Esophagus squamous epithelium (tissue), 5 donors: Measurements from ENCODE around the gene P2RX2. TPM values are rescaled to one million over a fixed set of nuclear protein-coding genes. Genes with fewer than 3 reads are reported as not detected.

Source experiments
- DNase-seq: peaks from one replicate; lab custom pipeline; 2025; lab: John Stamatoyannopoulos, UW
- H3K27ac ChIP-seq, 4 donors: fragments of 200-600 bp; sonication (generic); one replicate each; pipeline ENCODE4 v1.5.1; 2016 to 2019; ENCODE audit warnings: mild to moderate bottlenecking in 1 of 4
- H3K27me3 ChIP-seq, 4 donors: fragments of 200-600 bp; sonication (generic); 1 replicate in 3 of 4; 2 replicates in 1 of 4; pipeline versions ENCODE4 v1.5.1 to v1.6.0; 2017 to 2021; ENCODE audit warnings: antibody characterized with exemption in 1 of 4
- H3K36me3 ChIP-seq, 3 donors: fragments of 200-600 bp; sonication (generic); one replicate each; pipeline ENCODE4 v1.5.1; 2016 to 2019
- H3K4me1 ChIP-seq, 3 donors: fragments of 200-600 bp; sonication (generic); one replicate each; pipeline ENCODE4 v1.5.1; 2017 to 2019
- H3K4me3 ChIP-seq, 4 donors: fragments of 200-600 bp; sonication (generic); 1 replicate in 3 of 4; 2 replicates in 1 of 4; pipeline ENCODE4 v1.5.1; 2016 to 2019; ENCODE audit warnings: mild to moderate bottlenecking in 2 of 4, moderate library complexity in 1 of 4
- H3K9me3 ChIP-seq, 3 donors: fragments of 200-600 bp; sonication (generic); one replicate each; pipeline ENCODE4 v1.5.1; 2016 to 2019
- CTCF ChIP-seq, 6 experiments: fragments of 450-650 bp in 4 of 6; fragments of 200-600 bp in 2 of 6; sonication (generic) in 2 of 6; IDR thresholded peaks; one replicate each; pipeline ENCODE4 v1.5.1; 2016 to 2019; ENCODE audit warnings: antibody characterized with exemption in 6 of 6, mild to moderate bottlenecking in 4 of 6, moderate library complexity in 4 of 6
- POLR2A ChIP-seq, 4 donors: fragments of 450-650 bp; IDR thresholded peaks; one replicate each; pipeline ENCODE4 v1.6.1; 2017; ENCODE audit warnings: antibody characterized with exemption in 4 of 4, mild to moderate bottlenecking in 4 of 4, moderate library complexity in 3 of 4
- WGBS, 2 donors: methylation state at CpG; one replicate each; pipeline ENCODE4 v1.1.5; 2018; 5-methylcytosine and 5-hydroxymethylcytosine counted together
- intact Hi-C: fragments of 100-400 bp; cut with DNase I; formaldehyde crosslinking; loops from one replicate; pipeline ENCODE4 v1.15.0; 2022
- total RNA-seq, 4 donors: library from RNA; depleted of rRNA; stranded (reverse); fragments of >200 nt; gene quantifications; one replicate each; pipeline ENCODE4 v1.1.0, GENCODE V29; 2016
- donor health status: DM: yes; HTN: yes; CAD: no.

P2RX2 gene
- total RNA-seq, 4 donors from 2014 or later, result 0.35 to 8.0 TPM; not detected in 2

GRCh38 chr12:132630672-132631071 is 12.1 kb downstream of the P2RX2 start:
- DNase-seq, result no peak
- 90 to 93% methylated on average over 6 of the region's 6 CpGs for WGBS, 2 donors
- Histone ChIP-seq H3K9me3 (no peaks in the 10 kb centered on the region), H3K4me3 (no peak overlapping the region), H3K27me3 (no peaks in the 10 kb centered on the region), H3K4me1 (no peaks in the 10 kb centered on the region), H3K27ac (no peak overlapping the region), H3K36me3 (peaks cover 16 to 76% (median 22%) of the 10 kb centered on the region in 3 donors)
- TF ChIP-seq POLR2A (IDR thresholded peaks at IDR 0.05), result no peak
- no peak for TF ChIP-seq CTCF (IDR thresholded peaks at IDR 0.05)
- intact Hi-C loops, result no loop called here

GRCh38 chr12:132631666-132632065 is 13.1 kb downstream of the P2RX2 start:
- WGBS, 2 donors, result 92 to 96% methylated on average over 6 to 8 of the region's 11 CpGs
- no peak overlapping the region for H3K4me3 ChIP-seq
- H3K27ac ChIP-seq, result no peak overlapping the region
- intact Hi-C loops, result no loop called here
- H3K27me3 ChIP-seq, result no peaks in the 10 kb centered on the region
- H3K9me3 ChIP-seq, result no peaks in the 10 kb centered on the region
- H3K4me1 ChIP-seq, result no peaks in the 10 kb centered on the region
- H3K36me3 ChIP-seq, result peaks cover 18 to 79% (median 22%) of the 10 kb centered on the region in 3 donors
- DNase-seq, result no peak
- TF ChIP-seq CTCF (IDR thresholded peaks at IDR 0.05) (no peak), POLR2A (IDR thresholded peaks at IDR 0.05) (no peak)

- WGBS, 2 donors, result 50 to 54% methylated on average over 5 to 6 of the region's 17 CpGs
- Histone ChIP-seq H3K27ac (no peak overlapping the region), H3K9me3 (no peaks in the 10 kb centered on the region), H3K4me1 (no peaks in the 10 kb centered on the region), H3K27me3 (no peaks in the 10 kb centered on the region), H3K4me3 (no peak overlapping the region), H3K36me3 (peaks cover 22 to 89% (median 23%) of the 10 kb centered on the region in 3 donors)
- no peak for DNase-seq
- intact Hi-C loops, result no loop called here
- no peak for TF ChIP-seq CTCF (IDR thresholded peaks at IDR 0.05)
- no peak for TF ChIP-seq POLR2A (IDR thresholded peaks at IDR 0.05)
These were observed 14.1 kb downstream of the P2RX2 start for GRCh38 chr12:132632521-132633228.

- no peaks in the 10 kb centered on the region for H3K27me3 ChIP-seq
- TF ChIP-seq POLR2A (IDR thresholded peaks at IDR 0.05), result no peak
- no peak for TF ChIP-seq CTCF (IDR thresholded peaks at IDR 0.05)
- DNase-seq, result no peak
- peaks cover 22 to 96% (median 25%) of the 10 kb centered on the region in 3 donors for H3K36me3 ChIP-seq
- 83 to 98% methylated on average over 7 to 8 of the region's 8 CpGs for WGBS, 2 donors
- no peaks in the 10 kb centered on the region for H3K4me1 ChIP-seq
- no peaks in the 10 kb centered on the region for H3K9me3 ChIP-seq
- H3K4me3 ChIP-seq, result no peak overlapping the region
- intact Hi-C loops, result no loop called here
- no peak overlapping the region for H3K27ac ChIP-seq
These were observed 14.8 kb downstream of the P2RX2 start for GRCh38 chr12:132633398-132633797.

GRCh38 chr12:132633901-132634300 is 15.3 kb downstream of the P2RX2 start:
- intact Hi-C loops, result no loop called here
- no peaks in the 10 kb centered on the region for H3K27me3 ChIP-seq
- peaks cover 22 to 98% (median 25%) of the 10 kb centered on the region in 3 donors for H3K36me3 ChIP-seq
- 86 to 93% methylated on average over 7 to 8 of the region's 10 CpGs for WGBS, 2 donors
- DNase-seq, result no peak
- no peak overlapping the region for H3K27ac ChIP-seq
- H3K4me3 ChIP-seq, result no peak overlapping the region
- H3K4me1 ChIP-seq, result no peaks in the 10 kb centered on the region
- H3K9me3 ChIP-seq, result no peaks in the 10 kb centered on the region
- TF ChIP-seq CTCF (IDR thresholded peaks at IDR 0.05) (no peak), POLR2A (IDR thresholded peaks at IDR 0.05) (no peak)
